Measurements from ENCODE around the gene MYB.

Gene MYB

DNA sequence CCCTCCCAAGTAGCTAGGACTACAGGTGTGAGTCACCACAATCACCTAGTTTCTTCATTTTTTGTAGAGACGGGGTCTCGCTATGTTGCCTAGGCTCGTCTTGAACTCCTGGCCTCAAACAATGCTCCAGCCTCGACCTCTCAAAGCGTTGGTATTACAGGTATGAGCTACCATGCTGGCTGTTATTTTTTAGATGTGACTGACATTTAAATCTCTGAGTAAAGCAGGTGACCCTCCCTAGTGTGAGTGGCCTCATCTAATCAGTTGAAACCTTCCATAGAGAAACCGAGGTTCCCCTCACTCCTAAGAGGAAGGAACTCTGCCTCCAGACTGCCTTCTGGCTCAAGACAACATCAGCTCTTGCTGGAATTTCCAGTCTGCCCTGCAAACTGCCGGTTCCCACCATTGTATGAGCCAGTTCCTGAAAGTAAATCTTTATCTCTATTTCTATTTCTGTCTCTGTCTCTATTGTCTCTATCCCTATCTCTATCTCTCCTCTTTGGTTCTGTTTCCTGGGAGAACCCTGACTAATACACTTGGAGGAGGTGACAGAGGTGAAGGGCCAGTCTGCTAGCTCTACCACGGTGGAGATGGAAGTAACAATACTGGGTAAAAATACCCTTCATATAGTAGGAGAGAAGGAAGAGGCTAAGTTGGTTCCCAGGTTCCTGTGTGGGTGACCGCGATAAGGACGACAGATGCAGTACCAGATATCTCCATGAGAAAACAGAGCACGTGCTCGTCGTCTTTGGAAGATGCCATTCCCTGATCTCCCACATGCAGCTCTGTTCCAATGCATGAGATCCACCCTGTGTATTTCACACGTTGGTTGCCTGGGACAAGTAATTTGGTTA lies 81.0 kb downstream of the MYB start:
- TF ChIP-seq, protein P1, sequence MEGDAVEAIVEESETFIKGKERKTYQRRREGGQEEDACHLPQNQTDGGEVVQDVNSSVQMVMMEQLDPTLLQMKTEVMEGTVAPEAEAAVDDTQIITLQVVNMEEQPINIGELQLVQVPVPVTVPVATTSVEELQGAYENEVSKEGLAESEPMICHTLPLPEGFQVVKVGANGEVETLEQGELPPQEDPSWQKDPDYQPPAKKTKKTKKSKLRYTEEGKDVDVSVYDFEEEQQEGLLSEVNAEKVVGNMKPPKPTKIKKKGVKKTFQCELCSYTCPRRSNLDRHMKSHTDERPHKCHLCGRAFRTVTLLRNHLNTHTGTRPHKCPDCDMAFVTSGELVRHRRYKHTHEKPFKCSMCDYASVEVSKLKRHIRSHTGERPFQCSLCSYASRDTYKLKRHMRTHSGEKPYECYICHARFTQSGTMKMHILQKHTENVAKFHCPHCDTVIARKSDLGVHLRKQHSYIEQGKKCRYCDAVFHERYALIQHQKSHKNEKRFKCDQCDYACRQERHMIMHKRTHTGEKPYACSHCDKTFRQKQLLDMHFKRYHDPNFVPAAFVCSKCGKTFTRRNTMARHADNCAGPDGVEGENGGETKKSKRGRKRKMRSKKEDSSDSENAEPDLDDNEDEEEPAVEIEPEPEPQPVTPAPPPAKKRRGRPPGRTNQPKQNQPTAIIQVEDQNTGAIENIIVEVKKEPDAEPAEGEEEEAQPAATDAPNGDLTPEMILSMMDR (IDR thresholded peaks at IDR 0.05; ENCODE audit: control insufficient read depth, insufficient read depth, low read depth, low read length, missing control alignments), result no peak
- DNase-seq (ENCODE audit: low read depth), result no peak
- H3K4me3 ChIP-seq (ENCODE audit: control insufficient read depth, low read depth, low read length), result no peak overlapping the region

DNA sequence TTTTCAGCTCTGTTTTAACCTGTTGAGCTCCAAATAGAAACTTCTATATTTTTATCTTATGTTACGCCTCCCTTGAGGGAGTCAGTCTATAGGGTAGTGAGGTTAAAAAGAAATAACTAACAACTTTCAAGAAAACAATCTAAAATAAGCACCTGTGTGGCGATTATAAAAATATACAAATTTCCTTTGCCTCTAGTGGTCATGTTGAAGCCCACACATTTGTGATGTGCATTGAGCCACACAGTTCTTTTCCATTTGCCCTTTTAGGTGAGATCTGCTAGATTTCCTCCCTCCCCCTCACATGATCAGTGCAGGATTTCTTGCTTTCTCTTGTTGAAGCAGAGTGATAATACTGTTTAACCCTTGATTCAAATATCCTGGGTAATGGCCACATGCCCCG lies 84.2 kb downstream of the MYB start:
- TF ChIP-seq, protein P1 (IDR thresholded peaks at IDR 0.05; ENCODE audit: control insufficient read depth, insufficient read depth, low read depth, low read length, missing control alignments), result no peak
- no peak for DNase-seq (ENCODE audit: low read depth)
- no peak overlapping the region for H3K4me3 ChIP-seq (ENCODE audit: control insufficient read depth, low read depth, low read length)

DNA sequence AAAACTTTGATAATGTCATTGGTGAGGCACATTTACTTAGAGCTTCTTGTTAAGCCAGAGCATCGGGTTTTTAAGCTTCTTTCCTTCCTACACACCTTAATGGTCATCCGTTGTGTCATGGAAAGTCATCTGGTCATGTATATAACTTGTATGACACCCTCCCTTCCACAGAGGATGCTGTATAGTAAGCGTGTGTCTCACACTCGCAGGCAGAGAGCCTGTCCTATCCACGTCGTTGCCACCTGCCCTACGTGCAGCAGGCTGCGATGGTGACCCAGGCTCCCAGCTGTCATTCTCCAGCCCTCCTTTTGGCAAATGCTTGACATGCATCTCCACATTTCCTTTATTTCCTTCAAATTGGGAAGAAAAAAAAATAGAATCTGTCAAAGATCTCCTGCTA lies 85.6 kb downstream of the MYB start:
- TF ChIP-seq, protein P1 (IDR thresholded peaks at IDR 0.05; ENCODE audit: control insufficient read depth, insufficient read depth, low read depth, low read length, missing control alignments), result no peak
- H3K4me3 ChIP-seq (ENCODE audit: control insufficient read depth, low read depth, low read length), result no peak overlapping the region
- no peak for DNase-seq (ENCODE audit: low read depth)

DNA sequence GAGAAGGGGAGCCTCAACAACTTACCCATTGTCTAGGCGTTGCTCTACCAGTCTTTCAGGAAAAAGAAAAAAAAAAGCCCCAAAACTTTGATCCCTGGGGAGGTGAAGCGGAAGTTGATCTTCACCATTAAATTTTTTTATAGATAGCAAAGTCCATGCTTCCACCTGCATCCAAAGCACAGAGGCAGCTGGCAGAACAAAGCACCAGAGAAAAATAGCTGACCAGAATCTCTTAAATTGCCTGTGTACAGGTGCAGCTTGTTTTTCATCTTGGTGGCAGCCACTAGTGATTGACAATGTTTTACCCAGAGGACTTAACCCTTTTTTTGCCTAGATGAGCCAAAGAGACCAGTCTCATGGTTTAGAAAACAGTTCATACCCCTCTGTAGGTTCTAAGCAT lies 86.0 kb downstream of the MYB start:
- DNase-seq (ENCODE audit: low read depth), result no peak
- TF ChIP-seq, protein P1 (IDR thresholded peaks at IDR 0.05; ENCODE audit: control insufficient read depth, insufficient read depth, low read depth, low read length, missing control alignments), result no peak

DNA sequence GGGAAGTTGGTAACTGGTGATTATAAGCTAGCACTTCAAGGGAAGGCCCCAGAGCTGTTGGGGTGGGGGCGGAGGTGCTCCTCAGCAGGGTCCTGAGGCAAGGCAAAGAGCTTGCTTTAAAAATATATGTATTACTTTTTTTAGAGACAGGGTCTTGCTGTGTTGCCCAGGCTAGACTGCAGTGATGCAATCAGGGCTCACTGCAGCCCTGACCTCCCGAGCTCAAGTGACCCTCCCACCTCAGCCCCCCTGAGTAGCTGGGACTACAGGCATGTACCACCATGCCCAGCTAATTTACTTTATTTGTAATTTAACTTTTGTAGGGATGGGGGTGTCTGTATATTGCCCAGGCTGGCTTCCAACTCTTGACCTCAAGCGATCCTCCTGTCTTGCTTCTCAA lies 87.2 kb downstream of the MYB start:
- no peak overlapping the region for H3K4me3 ChIP-seq (ENCODE audit: control insufficient read depth, low read depth, low read length)
- no peak for DNase-seq (ENCODE audit: low read depth)
- TF ChIP-seq, protein P1 (IDR thresholded peaks at IDR 0.05; ENCODE audit: control insufficient read depth, insufficient read depth, low read depth, low read length, missing control alignments), result no peak

More for the DNA sequence above, 86.0 kb downstream of the MYB start:
- H3K4me3 ChIP-seq (ENCODE audit: control insufficient read depth, low read depth, low read length), result no peak overlapping the region

DNA sequence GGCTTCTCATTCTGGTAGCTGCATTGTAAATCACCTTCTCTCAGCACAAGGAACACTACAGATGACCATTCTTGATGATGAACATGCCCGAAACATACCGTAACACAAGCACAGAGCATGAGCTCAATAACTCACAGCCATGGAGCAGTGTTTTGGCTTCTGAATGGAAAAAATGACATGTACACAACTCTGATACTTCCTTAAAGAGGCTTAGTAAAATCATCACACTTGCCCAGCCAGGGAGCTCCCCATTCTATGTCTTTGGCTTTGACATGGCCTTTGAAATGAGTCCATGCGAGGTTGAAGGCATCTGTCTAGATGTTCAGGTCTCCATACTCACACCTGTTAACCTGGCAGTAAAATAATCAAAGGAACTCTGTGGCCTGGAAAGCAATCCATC lies 87.6 kb downstream of the MYB start:
- no peak for DNase-seq (ENCODE audit: low read depth)
- no peak overlapping the region for H3K4me3 ChIP-seq (ENCODE audit: control insufficient read depth, low read depth, low read length)
- TF ChIP-seq, protein P1 (IDR thresholded peaks at IDR 0.05; ENCODE audit: control insufficient read depth, insufficient read depth, low read depth, low read length, missing control alignments), result no peak

All from AG09309 (cell line).